ENCODE measurements around the gene SLC22A4. TPM values are rescaled to one million over a fixed set of nuclear protein-coding genes. Genes with fewer than 3 reads are reported as not detected.

SLC22A4 gene
- total and polyA plus RNA-seq, 2 of the 8 experiments (the other 6 are each of a cell fraction or from before 2014, with no cell fraction given), result 0.45 to 0.60 TPM

DNA sequence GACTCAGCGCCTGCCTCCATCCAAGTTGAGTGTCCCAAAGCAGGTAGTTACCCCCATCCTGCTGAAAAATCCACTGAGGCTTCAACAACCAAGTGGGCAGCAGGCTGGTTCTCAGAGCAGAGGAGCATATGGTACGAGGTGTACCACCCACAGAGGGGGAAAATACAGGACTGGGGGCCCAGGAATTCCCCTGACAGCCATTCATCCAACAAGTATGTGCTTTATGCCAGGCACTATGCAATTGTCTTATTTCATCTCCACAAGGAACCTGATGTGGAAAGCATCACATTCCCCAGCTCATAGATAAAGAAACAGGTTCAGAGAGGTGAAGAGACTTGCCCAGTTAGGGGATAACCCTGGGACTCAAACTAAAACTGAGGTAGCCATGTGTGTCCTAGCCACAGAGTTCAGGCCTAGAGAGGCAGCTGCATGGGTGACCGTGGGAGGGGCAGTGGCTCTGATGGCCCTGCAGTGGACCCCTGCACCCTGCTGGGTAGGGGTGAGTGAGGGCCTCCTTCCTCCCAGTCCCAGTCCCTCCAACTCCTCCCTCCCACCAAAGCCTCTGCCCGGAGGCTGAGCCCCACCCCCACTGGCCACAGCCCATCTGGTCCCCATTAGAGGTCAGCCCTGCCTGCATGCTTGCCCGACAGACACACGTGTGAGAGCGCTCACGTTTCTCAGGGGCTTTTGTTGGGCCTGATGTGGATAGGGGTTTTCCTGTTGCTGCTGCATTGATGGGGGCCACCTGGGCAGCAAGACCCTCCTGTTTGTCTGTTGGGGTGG, 25.2 kb upstream of the SLC22A4 start (continued):
- no peak for TF ChIP-seq GABPA (IDR thresholded peaks at IDR 0.05; ENCODE audit: borderline replicate concordance, insufficient read depth, low read length)
- TF ChIP-seq TBP (IDR thresholded peaks at IDR 0.05; ENCODE audit: low read depth, low read length), result no peak

Data from H1 (cell line).